GF-D8 (cell line): ENCODE measurements around the gene CLDN34.

ENCODE experiments used
- DNase-seq: peaks from one replicate; lab custom pipeline; 2025; lab: John Stamatoyannopoulos, UW

The CLDN34 gene

DNA sequence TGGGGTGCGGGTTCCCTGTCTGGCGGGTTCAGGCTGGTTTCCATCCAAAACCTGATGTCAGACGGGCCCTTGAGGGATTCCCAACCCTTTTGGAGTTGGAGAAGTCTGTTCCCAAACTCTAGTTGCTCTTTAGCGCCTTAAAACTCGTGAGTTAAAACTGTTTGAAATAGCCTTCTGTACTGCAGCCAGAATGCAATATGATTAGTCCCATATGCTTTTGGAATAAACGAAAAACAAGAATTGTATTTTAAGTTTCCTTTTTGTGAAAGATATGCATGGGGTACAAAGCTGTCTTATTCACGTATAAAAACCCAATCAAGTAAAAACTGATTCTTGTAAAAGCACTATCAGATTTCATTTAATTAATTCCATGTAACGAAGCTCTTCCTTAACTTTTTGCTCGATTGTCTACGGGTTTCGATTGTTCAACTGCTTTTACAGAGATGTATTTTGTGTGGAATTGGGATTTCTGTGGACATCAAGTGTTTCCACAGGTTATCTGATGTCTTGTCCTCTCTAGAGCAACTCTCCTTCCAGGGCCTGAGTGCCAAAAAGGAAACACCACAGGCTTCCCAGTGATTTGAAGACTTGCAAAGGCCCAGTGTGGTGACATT is 49.5 kb downstream of the CLDN34 start:
- no peak for DNase-seq

DNA sequence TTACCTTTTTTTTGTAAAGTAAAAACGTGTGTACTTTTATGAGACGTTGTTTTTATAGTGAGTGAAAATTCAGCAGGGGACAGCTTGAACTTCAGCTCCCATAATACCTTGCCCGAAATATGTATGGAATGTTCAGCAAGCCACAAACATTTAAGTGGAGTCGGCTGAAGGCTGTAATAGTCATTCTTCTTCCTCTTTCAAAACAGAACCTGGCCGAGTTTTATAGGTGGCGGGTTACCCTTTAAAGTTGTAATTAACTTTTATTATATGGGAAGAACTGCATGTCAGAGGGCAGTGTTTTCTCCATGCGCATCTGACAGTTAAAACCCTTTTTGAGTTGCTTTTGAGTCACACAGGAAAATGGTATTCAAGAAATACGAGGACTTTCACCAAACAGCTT is 50.7 kb downstream of the CLDN34 start:
- no peak for DNase-seq
